ENCODE measurements around the gene UFC1.

GRCh38 chr1:161206411-161207140 is 52.8 kb downstream of the UFC1 start:
- TF ChIP-seq CTCF (IDR thresholded peaks at IDR 0.05) (no peak), EZH2 (IDR thresholded peaks at IDR 0.05; ENCODE audit: borderline replicate concordance, insufficient read depth, low read depth, low read length, poor library complexity, severe bottlenecking) (no peak)
